Astrocyte (in vitro differentiated cells and primary cell): Measurements from ENCODE around the gene ORM1. TPM values are rescaled to one million over a fixed set of nuclear protein-coding genes. Genes with fewer than 3 reads are reported as not detected.

Source experiments
- DNase-seq: peaks from one replicate; pipeline ENCODE4 v3.0.0-alpha.2; 2010; ENCODE audit warnings: low read depth
- FAIRE-seq: peaks from 2 replicates; lab custom pipeline; 2011; peaks lifted over from hg19 to GRCh38; lab: Jason Lieb, UNC
- H2AFZ ChIP-seq: 2 replicates; pipeline ENCODE4 v1.6.0; 2012; ENCODE audit warnings: low read depth, low read length, inconsistent platforms
- H3K27ac ChIP-seq: 2 replicates; pipeline ENCODE4 v1.5.1; 2011; ENCODE audit warnings: low read depth, low read length, inconsistent platforms
- H3K27me3 ChIP-seq: 2 replicates; pipeline ENCODE4 v1.6.0; 2011; ENCODE audit warnings: low read length, inconsistent platforms; ENCODE audit not compliant: insufficient read depth
- H3K36me3 ChIP-seq: 2 replicates; pipeline ENCODE4 v1.5.1; 2011; ENCODE audit warnings: low read length, inconsistent platforms; ENCODE audit not compliant: insufficient read depth
- H3K4me1 ChIP-seq: 2 replicates; pipeline ENCODE4 v1.5.1; 2011; ENCODE audit warnings: low read length, inconsistent platforms; ENCODE audit not compliant: insufficient read depth
- H3K4me2 ChIP-seq: 2 replicates; pipeline ENCODE4 v1.6.0; 2012; ENCODE audit warnings: low read length, inconsistent platforms
- H3K4me3 ChIP-seq: 2 replicates; pipeline ENCODE4 v1.5.1; 2011; ENCODE audit warnings: low read depth, mild to moderate bottlenecking, low read length, inconsistent platforms; ENCODE audit not compliant: insufficient read depth
- H3K79me2 ChIP-seq: 2 replicates; pipeline ENCODE4 v1.6.0; 2012; ENCODE audit warnings: mild to moderate bottlenecking, low read length, inconsistent platforms; ENCODE audit not compliant: insufficient read depth
- H3K9ac ChIP-seq: 2 replicates; pipeline ENCODE4 v1.6.0; 2012; ENCODE audit warnings: mild to moderate bottlenecking, low read length, inconsistent platforms
- H3K9me3 ChIP-seq: 2 replicates; pipeline ENCODE4 v1.5.1; 2012; ENCODE audit warnings: low read depth, mild to moderate bottlenecking, low read length, inconsistent platforms; ENCODE audit not compliant: insufficient read depth
- H4K20me1 ChIP-seq: 2 replicates; pipeline ENCODE4 v1.6.0; 2012; ENCODE audit warnings: low read length, inconsistent platforms; ENCODE audit not compliant: insufficient read depth
- H3K27ac Mint-ChIP-seq: one replicate; pipeline ENCODE4 v1.8.0; 2021; ENCODE audit warnings: mild to moderate bottlenecking, mixed read lengths; ENCODE audit not compliant: unreplicated experiment
- H3K27me3 Mint-ChIP-seq: one replicate; pipeline ENCODE4 v1.8.0; 2021; ENCODE audit warnings: low read depth, mixed read lengths; ENCODE audit not compliant: unreplicated experiment
- H3K36me3 Mint-ChIP-seq: one replicate; pipeline ENCODE4 v1.8.0; 2021; ENCODE audit warnings: low read depth, mixed read lengths; ENCODE audit not compliant: unreplicated experiment
- H3K4me1 Mint-ChIP-seq: one replicate; pipeline ENCODE4 v1.8.0; 2021; ENCODE audit warnings: low read depth, mixed read lengths; ENCODE audit not compliant: unreplicated experiment
- H3K4me3 Mint-ChIP-seq: one replicate; pipeline ENCODE4 v1.8.0; 2021; ENCODE audit warnings: mild to moderate bottlenecking, moderate library complexity, mixed read lengths; ENCODE audit not compliant: unreplicated experiment
- H3K9me3 Mint-ChIP-seq: one replicate; pipeline ENCODE4 v1.8.0; 2021; ENCODE audit warnings: mild to moderate bottlenecking, mixed read lengths; ENCODE audit not compliant: unreplicated experiment
- CTCF ChIP-seq: IDR thresholded peaks from 2 replicates; pipeline ENCODE4 v1.5.1; 2011; ENCODE audit warnings: low read depth, mild to moderate bottlenecking, inconsistent platforms, low read length, moderate library complexity; ENCODE audit not compliant: insufficient read depth
- EZH2 ChIP-seq: IDR thresholded peaks from 2 replicates; pipeline ENCODE4 v1.6.1; 2012; ENCODE audit warnings: mild to moderate bottlenecking, low read length, inconsistent platforms; ENCODE audit not compliant: insufficient read depth
- total RNA-seq: library from RNA; stranded (reverse); gene quantifications from 2 replicates; pipeline ENCODE4 v1.2.1, GENCODE V29; 2021

ORM1 gene
- total RNA-seq, 1 donor from 2014 or later = not detected

- Mint-ChIP-seq H3K9me3 (peaks cover 6% of the 10 kb centered on the region), H3K4me1 (no peaks in the 10 kb centered on the region), H3K4me3 (no peak overlapping the region), H3K27ac (no peak overlapping the region), H3K27me3 (no peaks in the 10 kb centered on the region), H3K36me3 (peaks cover 41% of the 10 kb centered on the region)
- Histone ChIP-seq H3K9me3 (no peaks in the 10 kb centered on the region), H3K36me3 (peaks cover 26% of the 10 kb centered on the region), H3K27me3 (no peaks in the 10 kb centered on the region), H3K4me1 (no peaks in the 10 kb centered on the region), H3K9ac (no peak overlapping the region), H3K79me2 (no peaks in the 10 kb centered on the region), H3K4me2 (no peak overlapping the region), H2AFZ (no peak overlapping the region), H3K27ac (no peak overlapping the region), H3K4me3 (no peak overlapping the region), H4K20me1 (no peaks in the 10 kb centered on the region)
- no peak for FAIRE-seq
- TF ChIP-seq EZH2 (no peak), CTCF (no peak)
- no peak for DNase-seq
Observed at GRCh38 chr9:114299286-114300152, 23.4 kb upstream of the ORM1 start.

GRCh38 chr9:114300153-114300845, 22.6 kb upstream of the ORM1 start:
- no peaks in the 10 kb centered on the region for H3K4me1 ChIP-seq
- Mint-ChIP-seq H3K9me3 (no peaks in the 10 kb centered on the region), H3K4me3 (no peak overlapping the region), H3K27me3 (no peaks in the 10 kb centered on the region), H3K36me3 (peaks cover 34% of the 10 kb centered on the region), H3K4me1 (no peaks in the 10 kb centered on the region), H3K27ac (no peak overlapping the region)
- H3K4me3 ChIP-seq = no peak overlapping the region
- no peak overlapping the region for H3K27ac ChIP-seq
- no peak for DNase-seq
- H3K9ac ChIP-seq = no peak overlapping the region
- no peaks in the 10 kb centered on the region for H4K20me1 ChIP-seq
- no peak for FAIRE-seq
- TF ChIP-seq EZH2 = no peak
- H3K36me3 ChIP-seq = peaks cover 21% of the 10 kb centered on the region
- no peak overlapping the region for H2AFZ ChIP-seq
- H3K9me3 ChIP-seq = no peaks in the 10 kb centered on the region
- H3K79me2 ChIP-seq = no peaks in the 10 kb centered on the region
- H3K27me3 ChIP-seq = no peaks in the 10 kb centered on the region
- H3K4me2 ChIP-seq = no peak overlapping the region

DNA sequence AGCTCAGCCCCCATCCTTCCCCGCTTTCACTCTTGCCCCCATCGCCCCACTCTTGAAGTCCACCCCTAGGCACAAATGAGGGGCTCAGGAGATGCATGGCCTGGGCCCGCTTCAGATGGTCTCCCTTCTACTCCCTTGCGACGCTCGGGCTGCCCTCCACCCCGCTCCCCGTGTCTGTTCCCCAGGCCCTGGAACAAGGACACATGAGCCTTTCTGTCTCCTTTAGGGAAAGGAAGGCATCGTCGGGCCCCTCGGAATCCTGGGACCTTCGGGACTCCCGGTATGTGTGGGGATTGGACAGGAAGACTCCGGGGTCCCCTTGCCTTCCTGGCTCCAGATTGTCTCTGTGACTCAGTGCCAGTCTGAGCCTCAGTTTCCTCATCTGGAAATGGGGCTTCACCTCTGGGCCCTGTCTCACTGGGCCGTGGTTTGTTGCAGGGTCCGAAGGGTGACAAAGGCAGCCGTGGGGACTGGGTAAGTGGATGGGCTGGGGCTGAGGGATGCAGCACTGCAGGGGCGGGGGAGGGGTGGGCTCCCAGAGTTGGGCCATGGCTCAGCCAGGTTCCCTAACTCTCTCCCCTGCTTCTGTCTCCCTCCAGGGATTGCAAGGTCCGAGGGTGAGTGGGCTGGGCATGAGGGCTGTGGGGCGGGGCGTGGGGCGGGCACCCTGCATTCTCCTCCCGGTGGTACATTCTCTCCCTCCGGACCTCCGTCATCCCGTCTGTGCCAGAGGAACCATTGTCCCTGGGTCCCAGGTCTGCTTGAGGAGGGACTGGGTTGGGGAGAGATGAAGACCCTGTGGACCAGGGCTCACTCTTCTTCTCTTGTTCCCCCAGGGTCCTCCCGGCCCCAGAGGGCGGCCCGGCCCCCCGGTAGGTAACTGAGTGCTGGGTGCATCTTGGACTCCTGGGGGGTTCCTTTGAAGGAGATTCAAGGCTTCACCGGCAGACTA, 21.8 kb upstream of the ORM1 start:
- no peak for DNase-seq
- Histone ChIP-seq H3K79me2 (no peaks in the 10 kb centered on the region), H3K9me3 (no peaks in the 10 kb centered on the region), H4K20me1 (no peaks in the 10 kb centered on the region), H3K27me3 (no peaks in the 10 kb centered on the region), H3K36me3 (peaks cover 15% of the 10 kb centered on the region), H3K27ac (no peak overlapping the region), H3K4me3 (no peak overlapping the region), H3K9ac (no peak overlapping the region), H3K4me1 (no peaks in the 10 kb centered on the region), H2AFZ (no peak overlapping the region), H3K4me2 (no peak overlapping the region)
- H3K4me3 Mint-ChIP-seq = no peak overlapping the region
- H3K9me3 Mint-ChIP-seq = no peaks in the 10 kb centered on the region
- TF ChIP-seq EZH2 = no peak
- no peak for TF ChIP-seq CTCF
- no peak overlapping the region for H3K27ac Mint-ChIP-seq
- FAIRE-seq = no peak
- H3K27me3 Mint-ChIP-seq = no peaks in the 10 kb centered on the region
- H3K4me1 Mint-ChIP-seq = peaks cover 2% of the 10 kb centered on the region
- peaks cover 30% of the 10 kb centered on the region for H3K36me3 Mint-ChIP-seq
